Stimulated activated CD8-positive, alpha-beta memory T cell treated with anti-CD3 and anti-CD28 coated beads, Interleukin-2, amount 100 ng/mL, for 1 hour (primary cell): ENCODE data around the gene MEIS1.

Experiments used
- DNase-seq, 2 donors: peaks; one replicate each; pipeline ENCODE4 v3.0.0-alpha.2; 2020; ENCODE audit warnings: low read depth in 2 of 2

MEIS1 gene

GRCh38 chr2:66443979-66444861 lies 9.3 kb downstream of the MEIS1 start:
- no peak for DNase-seq

DNA sequence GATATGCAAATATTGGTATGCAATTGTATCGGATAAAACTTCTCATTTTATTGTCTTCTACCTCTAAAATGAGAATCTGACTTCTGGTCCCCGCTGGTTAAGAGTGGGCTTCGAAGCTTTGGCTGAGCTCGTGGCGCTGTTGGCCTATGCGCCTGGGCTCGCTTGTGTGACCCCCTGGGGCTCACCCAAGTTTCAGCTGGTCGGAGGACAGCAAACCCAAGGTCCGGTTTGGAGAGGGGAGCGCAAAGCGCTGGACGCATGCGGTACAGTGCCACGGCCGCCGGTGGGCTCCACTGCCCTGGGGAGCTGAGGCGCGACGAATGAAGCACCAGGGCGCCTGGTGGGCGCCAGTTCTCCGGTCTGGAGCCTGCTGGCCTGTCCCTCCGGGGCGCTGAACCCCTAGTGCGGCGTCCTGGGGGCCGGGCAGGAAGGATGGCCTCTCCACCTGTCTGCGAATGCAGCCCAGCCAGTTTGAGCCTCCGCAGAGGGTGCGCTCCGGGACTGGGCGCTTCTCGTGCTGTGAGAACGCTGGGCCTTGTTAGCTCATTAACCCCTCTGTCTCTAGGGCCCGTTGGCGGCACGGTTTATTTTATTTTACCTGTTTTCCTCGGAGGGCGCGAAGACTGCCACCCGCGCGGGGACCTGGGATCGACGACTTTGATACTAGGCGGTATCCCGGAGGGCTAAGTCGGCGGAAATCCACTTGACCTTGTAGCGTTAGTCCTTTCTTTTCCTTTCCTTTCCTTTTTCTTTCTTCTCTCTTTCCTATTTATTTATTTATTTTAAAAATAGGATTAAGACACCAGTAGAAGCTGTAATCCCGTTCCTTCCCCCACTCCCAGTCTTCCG lies 10.4 kb downstream of the MEIS1 start:
- no peak for DNase-seq

GRCh38 chr2:66445925-66446871 lies 11.3 kb downstream of the MEIS1 start:
- DNase-seq, result no peak

GRCh38 chr2:66446941-66447340 lies 12.0 kb downstream of the MEIS1 start:
- DNase-seq, result no peak

GRCh38 chr2:66447677-66448076 lies 12.8 kb downstream of the MEIS1 start:
- DNase-seq, result no peak

GRCh38 chr2:66448136-66448991 lies 13.4 kb downstream of the MEIS1 start:
- DNase-seq, result no peak

DNA sequence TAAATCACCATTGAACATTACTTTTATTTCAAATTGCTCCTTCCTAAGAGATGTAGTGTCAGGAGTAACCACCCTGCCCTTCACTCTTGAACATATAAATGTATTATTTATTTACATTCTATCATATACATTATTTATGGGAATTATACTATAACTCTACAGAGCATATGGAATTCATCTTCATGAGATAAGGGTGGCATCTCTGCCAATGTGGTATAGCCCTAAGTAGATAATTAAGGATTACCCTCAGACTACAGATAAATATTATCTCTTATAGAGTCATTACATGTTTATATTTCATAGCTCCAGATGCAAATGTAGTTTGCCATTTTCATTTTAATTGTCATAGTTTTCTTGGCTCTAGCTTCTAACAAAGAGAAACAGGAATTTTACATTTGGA lies 17.3 kb downstream of the MEIS1 start:
- no peak for DNase-seq

GRCh38 chr2:66452917-66453316 lies 18.0 kb downstream of the MEIS1 start:
- DNase-seq, result no peak

GRCh38 chr2:66455490-66455889 lies 20.6 kb downstream of the MEIS1 start:
- DNase-seq, result no peak

- DNase-seq, result no peak
Observed at GRCh38 chr2:66456183-66457041, 21.5 kb downstream of the MEIS1 start.

DNA sequence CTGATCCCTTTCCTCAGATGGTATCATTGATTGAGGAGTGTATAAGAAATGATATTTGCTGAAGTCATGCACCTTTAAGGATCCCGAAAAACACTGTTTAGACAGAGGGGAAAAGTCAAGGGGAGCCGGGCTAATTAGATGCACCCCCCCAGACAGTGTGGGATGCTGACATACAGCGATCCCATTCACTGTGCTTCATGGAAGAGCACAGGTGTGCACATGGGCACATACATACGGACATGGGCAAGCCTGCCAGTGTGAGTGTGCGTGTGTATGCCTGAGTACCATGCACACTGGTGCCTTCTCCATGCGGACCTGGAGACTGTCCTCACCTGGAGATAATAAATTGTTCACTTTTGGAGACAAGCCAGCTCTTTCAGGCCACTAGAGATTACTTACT lies 22.6 kb downstream of the MEIS1 start:
- DNase-seq, result no peak

DNA sequence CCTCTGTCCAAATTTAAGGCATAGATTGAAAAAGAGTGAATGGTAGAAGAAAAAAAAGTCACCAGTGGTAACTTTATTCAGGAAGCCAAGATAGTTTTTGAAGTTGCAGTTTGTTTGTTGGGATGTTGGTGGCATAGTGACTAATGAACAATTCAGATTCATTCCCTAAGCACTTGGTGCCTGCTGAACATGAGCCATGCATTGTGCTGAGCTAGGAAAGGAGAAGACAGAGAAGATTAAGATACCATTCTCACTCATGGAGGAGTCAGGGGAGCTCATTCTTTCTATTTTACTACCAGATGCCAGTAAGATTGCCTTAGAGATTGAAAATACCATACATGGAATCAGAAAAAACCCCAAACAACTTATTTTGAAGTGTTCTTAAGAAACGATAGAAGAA lies 25.1 kb downstream of the MEIS1 start:
- no peak for DNase-seq

DNA sequence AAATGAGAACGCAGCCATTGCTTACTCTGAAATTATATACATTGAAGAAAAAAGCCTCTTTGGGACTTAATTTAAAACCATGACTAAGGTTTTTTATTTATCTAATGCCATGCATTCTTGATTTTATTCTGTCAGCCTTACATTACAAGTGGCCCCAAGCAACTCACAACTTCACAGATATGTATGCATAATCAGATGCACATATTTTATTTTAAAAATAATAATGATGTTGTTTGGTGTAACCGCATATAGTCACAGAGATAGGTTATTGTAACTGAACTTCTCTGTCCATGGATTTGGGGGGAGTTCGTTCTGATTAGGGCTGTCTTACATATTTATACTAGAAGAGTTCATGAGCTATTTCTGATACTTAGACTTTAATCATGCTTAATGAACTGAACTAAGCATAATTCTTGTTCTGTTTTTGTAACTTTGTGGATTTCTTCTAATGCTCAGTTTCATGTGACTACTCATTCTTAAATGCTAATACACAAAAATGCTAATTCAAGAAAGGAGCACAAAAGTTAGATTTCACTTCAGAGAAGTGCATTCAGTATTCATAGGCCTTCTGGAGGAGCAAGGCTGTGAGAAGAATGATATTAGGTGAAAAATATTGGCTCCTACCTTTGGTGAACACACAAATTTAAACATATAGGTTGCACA lies 26.2 kb downstream of the MEIS1 start:
- DNase-seq, result no peak

GRCh38 chr2:66461664-66462500 lies 27.0 kb downstream of the MEIS1 start:
- no peak for DNase-seq

- no peak for DNase-seq
Observed at GRCh38 chr2:66462501-66462825, 27.5 kb downstream of the MEIS1 start.

DNA sequence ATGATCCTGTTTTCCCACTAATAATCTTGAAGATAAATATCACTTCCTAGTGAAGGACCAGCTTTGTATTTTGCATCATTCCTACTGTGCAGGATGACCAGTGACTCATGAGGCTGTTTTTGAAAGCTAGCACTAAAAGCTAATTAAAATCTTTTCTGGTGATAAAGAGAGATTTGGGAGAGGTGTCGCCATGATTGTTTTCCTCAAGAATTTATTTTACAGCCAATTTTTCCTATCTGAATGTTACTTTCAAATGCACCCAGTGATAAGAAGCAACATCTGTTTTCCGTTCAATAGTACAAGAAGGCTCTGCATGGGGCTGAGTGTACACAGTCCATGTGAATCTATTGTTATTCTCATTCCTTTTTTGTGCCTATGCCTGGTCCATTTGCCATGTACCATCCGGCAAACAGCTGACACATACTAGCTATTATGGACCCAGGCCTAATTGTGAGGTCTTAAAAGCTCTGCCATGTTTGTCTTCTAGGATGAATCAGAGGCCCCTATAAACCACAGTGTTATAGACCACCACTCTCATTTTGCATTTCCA lies 28.4 kb downstream of the MEIS1 start:
- DNase-seq, result no peak

DNA sequence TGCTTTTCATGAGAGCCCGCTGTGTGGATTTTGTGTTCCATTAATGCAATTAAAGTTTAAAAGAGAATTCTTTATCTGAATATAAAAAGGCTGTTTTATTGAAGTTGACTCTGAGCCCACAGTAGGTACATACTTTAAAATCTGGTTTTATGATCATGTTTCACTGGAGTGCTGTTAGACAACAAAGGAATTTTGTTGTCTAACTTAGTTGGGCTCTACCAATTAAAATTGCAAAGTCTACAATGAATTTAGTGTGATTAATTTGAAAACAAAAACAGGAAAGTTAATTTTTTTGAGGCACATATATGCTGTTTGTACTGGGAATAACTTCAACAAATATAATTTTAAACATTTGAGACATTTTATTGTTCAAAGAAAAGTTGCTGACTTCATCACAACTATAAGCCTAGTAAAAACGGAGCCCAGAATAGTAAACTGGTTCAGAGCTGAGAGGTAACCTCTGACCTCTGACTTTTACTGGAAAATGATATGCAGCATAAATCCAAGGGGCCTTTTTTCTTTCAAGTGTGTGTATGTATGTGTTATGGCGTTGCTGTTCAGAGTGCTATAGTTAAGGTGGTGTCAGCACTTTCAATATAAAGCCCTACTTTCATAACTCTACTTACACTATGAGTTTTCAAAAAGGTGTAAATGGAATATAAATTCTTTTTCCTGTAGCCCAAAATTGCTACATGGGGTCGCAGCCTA lies 30.2 kb downstream of the MEIS1 start:
- no peak for DNase-seq

- DNase-seq, result no peak
Observed at GRCh38 chr2:66466433-66466832, 31.5 kb downstream of the MEIS1 start.
